Fibroblast of lung (primary cell): Measurements from ENCODE around the gene SLC31A1. TPM values are rescaled to one million over a fixed set of nuclear protein-coding genes. Genes with fewer than 3 reads are reported as not detected.

Experiments used
- DNase-seq, 2 donors: peaks; one replicate each; pipeline versions ENCODE4 v3.0.0 to v3.0.0-alpha.2; 2010; ENCODE audit warnings: low read depth in 2 of 2
- H2AFZ ChIP-seq: 2 replicates; pipeline ENCODE4 v1.5.1; 2012; ENCODE audit warnings: low read length, control low read depth, inconsistent platforms
- H3K27ac ChIP-seq: 2 replicates; pipeline ENCODE4 v1.5.1; 2011; ENCODE audit warnings: low read length, control low read depth; ENCODE audit not compliant: insufficient read depth
- H3K27me3 ChIP-seq: 2 replicates; pipeline ENCODE4 v1.5.1; 2011; ENCODE audit warnings: mild to moderate bottlenecking, low read length; ENCODE audit not compliant: control insufficient read depth, insufficient read depth
- H3K36me3 ChIP-seq: 2 replicates; pipeline ENCODE4 v1.5.1; 2011; ENCODE audit warnings: low read length; ENCODE audit not compliant: control insufficient read depth, insufficient read depth
- H3K4me1 ChIP-seq: 2 replicates; pipeline ENCODE4 v1.5.1; 2011; ENCODE audit warnings: low read length; ENCODE audit not compliant: control insufficient read depth, insufficient read depth; ENCODE audit errors: extremely low read depth
- H3K4me2 ChIP-seq: 2 replicates; pipeline ENCODE4 v1.5.1; 2011; ENCODE audit warnings: low read length, control low read depth; ENCODE audit not compliant: insufficient read depth; ENCODE audit errors: extremely low read depth
- H3K4me3 ChIP-seq, 4 experiments: fragments of 200-600 bp in 1 of 4; sonication (generic) in 1 of 4; replicated peaks in 1 of 4; 2 replicates each; pipeline ENCODE4 v1.5.1; 2011 to 2016; ENCODE audit warnings: low read length in 4 of 4, low read depth in 3 of 4, mild to moderate bottlenecking in 3 of 4, control low read depth in 2 of 4, inconsistent platforms in 1 of 4, mixed read lengths in 1 of 4; ENCODE audit not compliant: insufficient read depth in 1 of 4; ENCODE audit errors: control extremely low read depth in 1 of 4
- H3K79me2 ChIP-seq: 2 replicates; pipeline ENCODE4 v1.5.1; 2012; ENCODE audit warnings: mild to moderate bottlenecking, low read length, inconsistent platforms; ENCODE audit not compliant: control insufficient read depth, insufficient read depth
- H3K9ac ChIP-seq: 2 replicates; pipeline ENCODE4 v1.5.1; 2011; ENCODE audit warnings: mild to moderate bottlenecking, low read length, control low read depth; ENCODE audit not compliant: insufficient read depth
- H3K9me3 ChIP-seq: 2 replicates; pipeline ENCODE4 v1.5.1; 2012; ENCODE audit warnings: low read depth, low read length; ENCODE audit not compliant: control insufficient read depth, insufficient read depth
- H4K20me1 ChIP-seq: 2 replicates; pipeline ENCODE4 v1.5.1; 2011; ENCODE audit warnings: low read length; ENCODE audit not compliant: control insufficient read depth, insufficient read depth; ENCODE audit errors: extremely low read depth
- CTCF ChIP-seq, 2 donors: IDR thresholded peaks in 1 of 2; conservative IDR thresholded peaks in 1 of 2; 1 replicate in 1 of 2; 2 replicates in 1 of 2; pipeline ENCODE4 v1.5.1; 2011 to 2012; ENCODE audit warnings: low read length in 2 of 2, control low read depth in 1 of 2, inconsistent platforms in 1 of 2, low read depth in 1 of 2, mild to moderate bottlenecking in 1 of 2
- EZH2 ChIP-seq: IDR thresholded peaks from 2 replicates; pipeline ENCODE4 v1.5.1; 2012; ENCODE audit warnings: low read length, control low read depth, mild to moderate bottlenecking; ENCODE audit errors: missing control alignments
- polyA plus RNA-seq, 2 donors: library from polyadenylated mRNA; depleted of rRNA in 1 of 2; stranded (reverse) in 1 of 2; unstranded in 1 of 2; fragments of >200 nt; gene quantifications; 2 replicates each; pipeline ENCODE4 v1.2.1, GENCODE V29; 2011 to 2012; ENCODE audit warnings: missing spikeins in 1 of 2
- total RNA-seq: library from RNA; depleted of rRNA; stranded (reverse); fragments of >200 nt; gene quantifications from 2 replicates; pipeline ENCODE4 v1.2.1, GENCODE V29; 2014

Gene SLC31A1
- total and polyA plus RNA-seq, 2 donors (not counting 1 experiment from before 2014, with no cell fraction given) = 33.0 to 44.4 TPM

DNA sequence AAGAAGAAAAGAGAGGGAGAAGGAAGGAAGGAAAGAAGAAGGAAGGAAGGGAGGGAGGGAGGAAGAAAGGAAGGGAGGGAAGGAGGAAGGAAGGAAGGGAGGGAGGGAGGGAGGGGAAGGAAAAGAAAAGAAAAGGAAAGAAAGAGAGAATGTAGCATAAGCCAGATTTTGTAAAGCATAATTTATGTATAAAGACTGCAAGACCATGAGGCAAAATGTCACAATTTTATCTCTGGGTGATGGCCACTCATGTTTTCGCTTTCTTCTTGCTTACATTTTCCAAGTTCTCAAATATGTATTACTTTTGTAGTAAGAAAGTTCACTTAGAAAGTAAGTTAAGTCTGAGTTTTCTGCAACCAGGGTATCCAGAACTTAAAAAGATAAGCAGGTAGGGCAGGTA is 85.2 kb downstream of the SLC31A1 start:
- no peak for TF ChIP-seq EZH2
- Histone ChIP-seq H2AFZ (no peak overlapping the region), H3K27ac (no peak overlapping the region)

DNA sequence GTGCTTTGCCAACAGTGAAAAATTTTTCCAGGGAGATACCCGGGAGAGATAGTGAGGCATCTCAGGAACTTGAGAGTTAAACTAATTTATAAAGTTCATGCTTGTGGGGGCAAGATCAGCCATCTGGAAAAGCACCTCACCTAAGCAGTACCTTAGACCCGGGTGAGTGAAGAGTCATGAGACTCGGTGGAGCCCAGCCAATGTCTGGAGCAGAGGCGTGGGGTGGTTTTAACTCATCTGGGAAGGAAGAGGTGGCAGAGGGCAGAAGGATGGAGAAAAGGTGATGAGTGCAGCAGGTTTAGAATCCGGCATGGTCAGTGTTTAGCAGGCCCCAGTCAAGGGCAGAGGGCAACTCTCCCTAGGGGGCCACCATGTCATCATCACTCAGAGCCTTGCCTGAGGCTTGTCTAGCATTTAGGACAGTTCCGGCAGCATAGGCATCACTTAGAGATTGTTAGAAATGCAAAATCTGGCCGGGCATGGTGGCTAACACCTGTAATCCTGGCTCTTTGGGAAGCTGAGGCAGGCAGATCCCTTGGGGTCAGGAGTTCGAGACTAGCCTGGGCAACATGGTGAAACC is 86.1 kb downstream of the SLC31A1 start:
- Histone ChIP-seq H4K20me1 (no peaks in the 10 kb centered on the region), H3K4me2 (no peak overlapping the region), H3K79me2 (no peaks in the 10 kb centered on the region), H3K27me3 (peaks cover 3% of the 10 kb centered on the region), H3K4me1 (no peaks in the 10 kb centered on the region), H3K4me3 (no peak overlapping the region), H3K27ac (no peak overlapping the region), H2AFZ (no peak overlapping the region), H3K36me3 (no peaks in the 10 kb centered on the region), H3K9me3 (no peaks in the 10 kb centered on the region), H3K9ac (no peak overlapping the region)
- TF ChIP-seq CTCF (conservative IDR thresholded peaks at IDR 0.05 in 1 of 2, IDR thresholded peaks at IDR 0.05 in 1 of 2; ENCODE audit: low read depth in 1 of 2, low read length in 2 of 2) = no peak
- TF ChIP-seq EZH2 = no peak
- no peak for DNase-seq

More for the DNA sequence above, 85.2 kb downstream of the SLC31A1 start:
- H3K4me1 ChIP-seq = no peaks in the 10 kb centered on the region
- H3K9me3 ChIP-seq = no peaks in the 10 kb centered on the region
- H3K9ac ChIP-seq = no peak overlapping the region
- H3K79me2 ChIP-seq = no peaks in the 10 kb centered on the region
- no peak overlapping the region for H3K4me2 ChIP-seq
- no peak for DNase-seq
- no peaks in the 10 kb centered on the region for H3K36me3 ChIP-seq
- no peak overlapping the region for H3K4me3 ChIP-seq
- H3K27me3 ChIP-seq = peaks cover 3% of the 10 kb centered on the region
- no peaks in the 10 kb centered on the region for H4K20me1 ChIP-seq

GRCh38 chr9:113309204-113309813 is 88.0 kb downstream of the SLC31A1 start:
- TF ChIP-seq CTCF (conservative IDR thresholded peaks at IDR 0.05 in 1 of 2, IDR thresholded peaks at IDR 0.05 in 1 of 2; ENCODE audit: low read depth in 1 of 2, low read length in 2 of 2) (peak; percentile 78 to 85), EZH2 (no peak)
- H2AFZ ChIP-seq = no peak overlapping the region
- no peaks in the 10 kb centered on the region for H3K79me2 ChIP-seq
- DNase-seq = peak; percentile 23 to 70
- no peaks in the 10 kb centered on the region for H3K27me3 ChIP-seq
- no peak overlapping the region for H3K9ac ChIP-seq
- no peaks in the 10 kb centered on the region for H3K4me1 ChIP-seq
- H3K9me3 ChIP-seq = no peaks in the 10 kb centered on the region
- H3K4me3 ChIP-seq = no peak overlapping the region
- H3K36me3 ChIP-seq = no peaks in the 10 kb centered on the region
- no peak overlapping the region for H3K4me2 ChIP-seq
- H4K20me1 ChIP-seq = no peaks in the 10 kb centered on the region
- H3K27ac ChIP-seq = no peak overlapping the region
